ENCODE measurements around the gene NPIPB2. TPM values are rescaled to one million over a fixed set of nuclear protein-coding genes. Genes with fewer than 3 reads are reported as not detected.

Gene NPIPB2
- total and polyA plus RNA-seq, 2 of the 13 experiments (the other 11 are each of a cell fraction or from before 2014, with no cell fraction given), result 1.8 to 4.1 TPM

GRCh38 chr16:11916524-11917285, 25.1 kb downstream of the NPIPB2 start (continued):
- no peak for TF ChIP-seq ZNF552 (CRISPR knock-in tag; IDR thresholded peaks at IDR 0.05; ENCODE audit: borderline replicate concordance)
- no peak for TF ChIP-seq NFATC3 (CRISPR knock-in tag; IDR thresholded peaks at IDR 0.05)
- TF ChIP-seq NCOR1 (IDR thresholded peaks at IDR 0.05; ENCODE audit: borderline replicate concordance, low read length), result no peak
- TF ChIP-seq CBX5 (CRISPR knock-in tag; IDR thresholded peaks at IDR 0.05; ENCODE audit: borderline replicate concordance), result no peak
- TF ChIP-seq NR2F1 (CRISPR knock-in tag; IDR thresholded peaks at IDR 0.05), result no peak; a peak in 1 of 4 replicates
- TF ChIP-seq ZNF350 (CRISPR knock-in tag; IDR thresholded peaks at IDR 0.05; ENCODE audit: borderline replicate concordance, low read depth), result no peak
- TF ChIP-seq SAP130 (CRISPR knock-in tag; IDR thresholded peaks at IDR 0.05; ENCODE audit: low read depth), result 0 out of 2 replicates have a peak, but pooled peaks have one; percentile 38
- TF ChIP-seq DMTF1 (CRISPR knock-in tag; IDR thresholded peaks at IDR 0.05), result no peak
- no peak for TF ChIP-seq ZNF574 (CRISPR knock-in tag; IDR thresholded peaks at IDR 0.05)
- no peak for TF ChIP-seq ELF4 (CRISPR knock-in tag; IDR thresholded peaks at IDR 0.05; ENCODE audit: borderline replicate concordance)
- no peak for TF ChIP-seq ZNF841 (CRISPR knock-in tag; IDR thresholded peaks at IDR 0.05; ENCODE audit: borderline replicate concordance)
- TF ChIP-seq CREBL2 (CRISPR knock-in tag; IDR thresholded peaks at IDR 0.05; ENCODE audit: borderline replicate concordance), result no peak
- TF ChIP-seq RORA (CRISPR knock-in tag; IDR thresholded peaks at IDR 0.05), result no peak
- no peak for TF ChIP-seq ZBTB2 (CRISPR knock-in tag; IDR thresholded peaks at IDR 0.05; ENCODE audit: low read depth)
- 0 out of 2 replicates have a peak, but pooled peaks have one; percentile 19 for TF ChIP-seq PHF21A (CRISPR knock-in tag; IDR thresholded peaks at IDR 0.05)
- TF ChIP-seq FOXO1 (CRISPR knock-in tag; IDR thresholded peaks at IDR 0.05), result no peak
- no peak for TF ChIP-seq PAWR (CRISPR knock-in tag; IDR thresholded peaks at IDR 0.05; ENCODE audit: borderline replicate concordance)
- no peak for TF ChIP-seq NCOA1 (CRISPR knock-in tag; IDR thresholded peaks at IDR 0.05)
- TF ChIP-seq ZBTB42 (CRISPR knock-in tag; IDR thresholded peaks at IDR 0.05), result no peak
- TF ChIP-seq ZNF441 (CRISPR knock-in tag; IDR thresholded peaks at IDR 0.05; ENCODE audit: borderline replicate concordance), result peak; percentile 64; the same call in 1 of the 2 replicates
- TF ChIP-seq CHCHD3 (CRISPR knock-in tag; IDR thresholded peaks at IDR 0.05), result no peak
- no peak for TF ChIP-seq PREB (CRISPR knock-in tag; IDR thresholded peaks at IDR 0.05)
